ENCODE measurements around the gene SMG1.
"Not testable (repeated sequence)": the region's sequence is repeated elsewhere in the genome, so short reads cannot be mapped to it uniquely, and the experiment has no call there.

Gene SMG1

DNA sequence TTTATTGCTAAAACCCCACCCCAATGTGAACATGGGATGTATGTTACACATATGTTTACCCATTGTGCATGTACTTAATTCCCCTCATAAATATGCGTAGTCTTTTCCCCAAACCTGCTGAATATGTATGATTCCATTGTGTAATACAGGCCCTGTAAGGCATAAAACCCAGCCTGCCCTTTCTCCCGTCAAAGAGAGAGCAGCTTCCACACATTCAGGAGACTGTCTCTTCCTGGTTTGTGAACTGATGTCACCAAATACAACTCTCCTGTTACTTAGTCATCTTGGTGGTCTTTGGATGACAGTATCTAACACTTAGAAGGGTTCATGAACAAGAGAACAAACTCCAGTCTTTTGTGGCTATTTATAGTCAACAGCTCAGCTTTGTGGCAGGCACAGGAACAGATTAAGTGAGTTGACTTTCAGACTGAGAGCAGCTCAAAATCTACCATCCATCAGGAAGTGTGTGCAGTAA lies 32.9 kb upstream of the SMG1 start:
- no peak for DNase-seq
- TF ChIP-seq, protein P1, sequence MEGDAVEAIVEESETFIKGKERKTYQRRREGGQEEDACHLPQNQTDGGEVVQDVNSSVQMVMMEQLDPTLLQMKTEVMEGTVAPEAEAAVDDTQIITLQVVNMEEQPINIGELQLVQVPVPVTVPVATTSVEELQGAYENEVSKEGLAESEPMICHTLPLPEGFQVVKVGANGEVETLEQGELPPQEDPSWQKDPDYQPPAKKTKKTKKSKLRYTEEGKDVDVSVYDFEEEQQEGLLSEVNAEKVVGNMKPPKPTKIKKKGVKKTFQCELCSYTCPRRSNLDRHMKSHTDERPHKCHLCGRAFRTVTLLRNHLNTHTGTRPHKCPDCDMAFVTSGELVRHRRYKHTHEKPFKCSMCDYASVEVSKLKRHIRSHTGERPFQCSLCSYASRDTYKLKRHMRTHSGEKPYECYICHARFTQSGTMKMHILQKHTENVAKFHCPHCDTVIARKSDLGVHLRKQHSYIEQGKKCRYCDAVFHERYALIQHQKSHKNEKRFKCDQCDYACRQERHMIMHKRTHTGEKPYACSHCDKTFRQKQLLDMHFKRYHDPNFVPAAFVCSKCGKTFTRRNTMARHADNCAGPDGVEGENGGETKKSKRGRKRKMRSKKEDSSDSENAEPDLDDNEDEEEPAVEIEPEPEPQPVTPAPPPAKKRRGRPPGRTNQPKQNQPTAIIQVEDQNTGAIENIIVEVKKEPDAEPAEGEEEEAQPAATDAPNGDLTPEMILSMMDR (IDR thresholded peaks at IDR 0.05; ENCODE audit: low read depth, low read length, missing control alignments), result no peak
- in situ Hi-C loops (cut with HindIII; ENCODE audit: low pct_ligation_motif_present, low sequenced_read_pairs), result no loop called here
- Histone ChIP-seq H3K36me3 (replicated peaks) (no peaks in the 10 kb centered on the region), H3K27me3 (replicated peaks) (no peaks in the 10 kb centered on the region), H3K27ac (no peak overlapping the region), H3K4me3 (ENCODE audit: low read depth, low read length) (no peak overlapping the region)

DNA sequence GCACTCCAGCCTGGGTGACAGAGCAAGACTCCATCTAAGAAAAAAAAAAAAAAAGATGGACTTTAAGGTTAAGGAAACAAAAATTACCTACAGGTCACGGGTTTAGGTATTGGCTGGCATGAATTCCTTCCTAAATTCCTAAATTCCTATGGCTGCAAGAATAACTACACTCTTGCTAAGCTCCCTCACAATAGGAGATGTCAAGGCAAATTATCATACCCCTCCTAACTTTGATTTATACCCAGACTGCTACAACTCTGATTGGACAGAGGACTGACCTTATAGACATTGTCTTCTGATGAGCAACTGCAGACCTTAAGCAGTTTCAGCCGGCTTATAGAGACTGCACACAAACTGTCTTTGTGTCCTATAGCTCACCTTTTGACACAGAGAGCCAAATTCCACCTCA lies 32.4 kb upstream of the SMG1 start:
- no peak overlapping the region for H3K4me3 ChIP-seq (ENCODE audit: low read depth, low read length)
- TF ChIP-seq, protein P1 (IDR thresholded peaks at IDR 0.05; ENCODE audit: low read depth, low read length, missing control alignments), result no peak
- no peaks in the 10 kb centered on the region for H3K36me3 ChIP-seq (replicated peaks)
- no peaks in the 10 kb centered on the region for H3K27me3 ChIP-seq (replicated peaks)
- no peak for DNase-seq
- in situ Hi-C loops (cut with HindIII; ENCODE audit: low pct_ligation_motif_present, low sequenced_read_pairs), result no loop called here
- no peak overlapping the region for H3K27ac ChIP-seq

DNA sequence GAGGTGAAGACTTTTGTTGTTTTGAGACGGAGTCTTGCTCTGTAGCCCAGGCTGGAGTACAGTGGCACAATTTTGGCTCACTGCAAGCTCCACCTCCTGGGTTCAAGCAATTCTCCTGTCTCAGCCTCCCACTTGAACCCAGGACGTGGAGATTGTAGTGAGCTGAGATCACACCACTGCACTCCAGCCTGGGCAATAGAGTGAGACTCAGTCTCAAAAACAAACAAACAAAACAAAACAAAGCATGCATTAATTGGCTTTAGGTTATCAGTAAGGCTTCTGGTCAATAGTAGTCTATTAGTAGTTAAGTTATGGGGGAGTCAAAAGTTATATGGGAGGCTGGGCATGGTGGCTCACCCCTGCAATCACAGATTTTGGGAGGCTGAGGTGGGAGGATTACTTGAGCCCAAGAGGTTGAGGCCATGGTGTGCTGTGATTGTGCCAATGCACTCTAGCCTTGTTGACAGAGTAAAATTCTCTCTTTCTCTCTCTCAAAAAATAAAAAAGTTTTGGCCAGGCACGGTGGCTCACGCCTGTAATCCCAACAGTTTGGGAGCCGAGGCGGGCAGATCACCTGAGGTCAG lies 30.5 kb upstream of the SMG1 start:
- H3K36me3 ChIP-seq (replicated peaks); in situ Hi-C loops (cut with HindIII; ENCODE audit: low pct_ligation_motif_present, low sequenced_read_pairs); H3K27me3 ChIP-seq (replicated peaks); DNase-seq; H3K27ac ChIP-seq; H3K4me3 ChIP-seq (ENCODE audit: low read depth, low read length): not testable (repeated sequence)

DNA sequence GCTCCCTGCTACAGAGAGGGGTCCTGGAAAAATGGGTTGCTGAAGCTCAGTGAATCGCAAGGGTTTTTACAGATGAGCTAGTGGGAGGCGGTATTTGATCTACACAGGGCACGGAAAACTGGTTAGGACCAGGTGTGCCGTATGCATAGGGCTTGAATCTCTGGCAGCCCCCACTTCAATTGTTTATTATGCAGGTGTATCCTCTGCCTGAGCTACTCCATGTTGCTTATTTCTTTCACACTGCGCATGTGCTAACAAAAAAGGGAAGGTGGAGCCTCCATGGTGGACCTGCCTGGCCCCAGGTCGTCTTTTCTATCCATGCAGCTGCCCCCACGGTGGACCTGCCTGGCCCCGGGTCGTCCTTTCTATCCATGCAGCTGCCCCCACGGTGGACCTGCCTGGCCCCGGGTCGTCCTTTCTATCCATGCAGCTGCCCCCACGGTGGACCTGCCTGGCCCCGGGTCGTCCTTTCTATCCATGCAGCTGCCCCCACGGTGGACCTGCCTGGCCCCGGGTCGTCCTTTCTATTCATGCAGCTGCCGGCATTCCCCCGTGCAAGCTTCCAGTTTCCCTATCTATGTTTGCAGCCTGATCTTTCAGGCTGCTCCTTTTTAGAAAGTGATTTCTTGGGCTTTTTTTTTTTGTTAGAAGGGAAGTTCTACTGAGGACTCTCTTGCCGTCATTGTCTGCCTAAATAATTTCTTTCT lies 29.8 kb upstream of the SMG1 start:
- H3K27me3 ChIP-seq (replicated peaks); in situ Hi-C loops (cut with HindIII; ENCODE audit: low pct_ligation_motif_present, low sequenced_read_pairs); H3K4me3 ChIP-seq (ENCODE audit: low read depth, low read length); DNase-seq; H3K36me3 ChIP-seq (replicated peaks); H3K27ac ChIP-seq: not testable (repeated sequence)

DNA sequence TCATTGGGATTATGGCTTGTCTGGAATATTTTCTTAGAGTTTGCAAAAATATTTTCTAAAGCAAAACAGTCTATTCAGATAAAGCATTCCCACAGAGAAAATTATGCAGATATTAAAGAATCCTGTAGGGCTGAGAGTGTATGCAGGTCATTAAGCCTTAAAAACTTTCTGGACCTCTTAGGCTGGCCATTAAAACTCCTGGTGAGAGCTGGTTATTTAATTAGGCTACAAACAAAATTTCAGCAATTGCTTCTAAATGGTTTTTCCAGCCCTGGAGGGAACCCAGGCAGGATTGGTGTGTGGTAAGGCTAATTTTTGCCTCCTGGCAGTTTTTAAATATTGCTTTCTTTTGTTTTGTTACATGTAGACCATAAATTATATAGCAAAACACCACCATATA lies 27.3 kb upstream of the SMG1 start:
- no peak for DNase-seq
- in situ Hi-C loops (cut with HindIII; ENCODE audit: low pct_ligation_motif_present, low sequenced_read_pairs), result no loop called here
- no peaks in the 10 kb centered on the region for H3K36me3 ChIP-seq (replicated peaks)
- TF ChIP-seq, protein P1 (IDR thresholded peaks at IDR 0.05; ENCODE audit: low read depth, low read length, missing control alignments), result no peak
- H3K27me3 ChIP-seq (replicated peaks), result no peaks in the 10 kb centered on the region
- no peak overlapping the region for H3K4me3 ChIP-seq (ENCODE audit: low read depth, low read length)
- H3K27ac ChIP-seq, result no peak overlapping the region

DNA sequence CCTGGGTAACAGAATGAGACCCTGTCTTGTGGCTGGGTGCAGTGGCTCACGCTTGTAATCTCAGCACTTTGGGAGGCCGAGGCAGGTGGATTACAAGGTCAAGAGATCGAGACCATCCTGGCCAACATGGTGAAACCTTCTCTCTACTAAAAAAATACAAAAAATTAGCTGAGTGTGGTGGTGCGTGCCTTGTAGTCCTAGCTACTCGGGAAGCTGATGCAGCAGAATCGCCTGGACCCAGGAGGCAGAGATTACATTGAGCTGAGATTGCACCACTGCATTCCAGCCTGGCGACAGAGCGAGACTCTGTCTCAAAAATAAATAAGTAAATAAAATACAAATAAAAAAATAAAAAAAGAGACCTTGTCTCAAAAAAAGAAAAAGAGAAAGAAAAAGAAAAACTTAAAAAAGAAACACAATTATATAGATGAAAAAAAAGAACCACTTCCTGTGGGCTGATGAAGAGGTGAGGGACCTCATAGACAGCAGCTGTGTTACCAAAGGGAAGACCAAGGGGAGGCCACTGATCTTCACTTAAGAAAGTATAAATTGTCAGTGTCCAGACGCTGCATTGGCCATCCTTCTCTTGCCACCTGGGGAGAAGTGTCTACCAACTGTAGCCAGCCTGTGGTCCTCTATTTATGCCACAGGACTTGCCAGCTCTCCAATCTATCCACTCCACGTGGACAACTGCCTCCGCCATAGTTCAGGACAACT lies 24.4 kb upstream of the SMG1 start:
- Histone ChIP-seq H3K27ac (no peak overlapping the region), H3K36me3 (replicated peaks) (no peaks in the 10 kb centered on the region), H3K27me3 (replicated peaks) (no peaks in the 10 kb centered on the region), H3K4me3 (ENCODE audit: low read depth, low read length) (no peak overlapping the region)
- TF ChIP-seq, protein P1 (IDR thresholded peaks at IDR 0.05; ENCODE audit: low read depth, low read length, missing control alignments), result no peak
- DNase-seq, result no peak
- in situ Hi-C loops (cut with HindIII; ENCODE audit: low pct_ligation_motif_present, low sequenced_read_pairs), result no loop called here

All from brain microvascular endothelial cell (primary cell).